Measurements from ENCODE around the gene FANCC.

Gene FANCC

DNA sequence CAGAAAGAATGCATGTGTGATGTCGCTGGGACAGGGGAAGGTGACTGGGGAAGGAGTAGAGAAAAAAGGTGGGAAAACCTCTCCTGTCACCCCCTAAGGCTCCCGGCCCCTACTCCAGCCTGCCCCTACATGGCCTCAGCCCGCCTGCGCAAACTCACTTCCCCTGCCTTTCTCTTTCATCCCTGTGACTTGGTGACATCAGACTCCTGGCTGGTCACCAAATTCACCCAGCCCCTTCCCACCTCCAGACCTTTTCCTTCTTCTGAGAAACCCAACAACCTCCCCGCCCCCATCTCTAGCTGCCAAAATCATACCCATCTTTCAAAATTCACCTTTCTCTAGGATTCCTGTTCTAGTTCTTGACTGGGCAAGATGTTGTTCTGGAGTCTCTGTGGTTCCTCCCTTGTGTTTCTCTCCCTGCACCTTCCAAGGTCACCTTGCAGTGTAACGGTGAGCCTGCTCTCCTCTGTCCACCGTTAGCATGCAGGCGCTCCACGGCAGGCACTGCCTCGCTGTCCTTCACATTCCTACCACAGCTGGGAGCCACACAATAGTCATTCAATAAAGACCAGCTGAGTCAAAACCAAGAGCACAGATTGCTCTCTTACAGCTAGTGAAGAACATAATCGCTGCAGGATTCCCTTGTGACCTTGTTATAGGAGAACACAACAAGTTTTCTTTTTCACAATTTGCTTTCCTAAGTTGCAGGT, 134.5 kb downstream of the FANCC start:
- Histone ChIP-seq H3K4me3 (ENCODE audit: low read length) (no peak overlapping the region), H3K36me3 (ENCODE audit: insufficient read depth, low read length) (no peaks in the 10 kb centered on the region), H3K27me3 (ENCODE audit: insufficient read depth, low read length) (no peaks in the 10 kb centered on the region), H2AFZ (ENCODE audit: low read depth, low read length) (no peak overlapping the region), H3K4me1 (ENCODE audit: insufficient read depth, low read length) (peaks cover 7% of the 10 kb centered on the region), H3K9me3 (ENCODE audit: low read length) (no peaks in the 10 kb centered on the region)

GRCh38 chr9:95181835-95182234, 135.7 kb downstream of the FANCC start:
- H3K9me3 ChIP-seq (ENCODE audit: low read length): no peaks in the 10 kb centered on the region
- no peak overlapping the region for H2AFZ ChIP-seq (ENCODE audit: low read depth, low read length)
- H3K27me3 ChIP-seq (ENCODE audit: insufficient read depth, low read length): no peaks in the 10 kb centered on the region
- no peak overlapping the region for H3K4me3 ChIP-seq (ENCODE audit: low read length)
- H3K4me1 ChIP-seq (ENCODE audit: insufficient read depth, low read length): peaks cover 7% of the 10 kb centered on the region
- no peaks in the 10 kb centered on the region for H3K36me3 ChIP-seq (ENCODE audit: insufficient read depth, low read length)

DNA sequence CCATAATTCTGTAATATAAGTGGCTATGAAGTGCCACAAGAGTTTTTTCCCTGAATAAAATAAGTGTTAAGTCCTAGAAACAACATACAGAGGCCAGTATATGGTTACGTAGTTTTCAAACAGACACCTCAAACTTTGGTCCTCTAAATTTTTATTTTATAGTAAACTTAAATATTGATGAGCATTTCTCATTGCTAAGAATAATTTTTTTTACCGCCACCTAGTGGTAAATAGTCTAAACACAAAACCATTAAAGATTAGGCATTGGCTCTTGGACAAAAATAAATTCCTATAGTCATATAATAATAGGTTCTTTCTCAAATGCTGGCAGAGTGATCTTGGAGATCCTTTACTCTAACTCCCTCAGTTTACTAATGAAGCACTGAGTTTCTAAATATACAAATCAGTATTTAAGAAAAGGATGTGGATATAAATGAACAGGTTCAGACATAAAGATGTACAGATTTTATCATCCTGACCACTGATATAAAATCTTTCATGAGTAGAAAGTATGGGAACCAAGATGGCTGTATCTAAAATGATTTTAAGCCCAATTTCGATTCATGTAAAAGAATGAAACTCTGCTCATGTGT, 136.2 kb downstream of the FANCC start:
- Histone ChIP-seq H3K9me3 (ENCODE audit: low read length) (no peaks in the 10 kb centered on the region), H3K4me3 (ENCODE audit: low read length) (no peak overlapping the region), H3K36me3 (ENCODE audit: insufficient read depth, low read length) (no peaks in the 10 kb centered on the region), H3K4me1 (ENCODE audit: insufficient read depth, low read length) (peaks cover 7% of the 10 kb centered on the region), H3K27me3 (ENCODE audit: insufficient read depth, low read length) (no peaks in the 10 kb centered on the region), H2AFZ (ENCODE audit: low read depth, low read length) (no peak overlapping the region)

- Histone ChIP-seq H3K4me3 (ENCODE audit: low read length) (no peak overlapping the region), H3K9me3 (ENCODE audit: low read length) (no peaks in the 10 kb centered on the region), H2AFZ (ENCODE audit: low read depth, low read length) (no peak overlapping the region), H3K27me3 (ENCODE audit: insufficient read depth, low read length) (no peaks in the 10 kb centered on the region), H3K36me3 (ENCODE audit: insufficient read depth, low read length) (no peaks in the 10 kb centered on the region), H3K4me1 (ENCODE audit: insufficient read depth, low read length) (no peaks in the 10 kb centered on the region)
Measured at GRCh38 chr9:95177617-95178016, 139.9 kb downstream of the FANCC start.

DNA sequence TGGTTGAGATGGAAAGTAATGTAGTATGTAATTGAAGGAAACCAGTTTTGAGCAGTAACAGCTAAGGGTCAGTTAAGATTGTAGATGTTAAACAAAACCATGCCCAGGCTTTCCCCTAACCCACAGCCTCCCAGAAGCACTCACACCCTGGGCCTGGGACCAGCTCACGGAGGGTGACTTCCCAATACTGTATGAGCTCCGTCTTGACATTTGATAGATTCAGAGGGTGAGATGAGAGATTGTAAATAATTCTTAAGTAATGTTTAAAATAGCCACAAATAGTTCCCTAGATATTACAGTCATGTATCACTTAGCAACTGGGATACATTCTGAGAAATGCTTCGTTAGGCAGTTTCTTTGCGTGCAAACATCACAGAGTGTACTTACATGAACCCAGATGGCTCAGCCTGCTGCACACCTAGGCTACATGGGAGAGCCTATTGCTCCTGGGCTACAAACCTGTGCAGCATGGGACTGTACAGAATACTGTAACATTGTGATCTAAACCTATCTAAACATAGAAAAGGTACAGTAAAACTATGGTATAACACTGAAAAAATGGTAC, 140.7 kb downstream of the FANCC start:
- Histone ChIP-seq H3K9me3 (ENCODE audit: low read length) (no peaks in the 10 kb centered on the region), H2AFZ (ENCODE audit: low read depth, low read length) (no peak overlapping the region), H3K4me3 (ENCODE audit: low read length) (no peak overlapping the region), H3K4me1 (ENCODE audit: insufficient read depth, low read length) (no peaks in the 10 kb centered on the region), H3K36me3 (ENCODE audit: insufficient read depth, low read length) (no peaks in the 10 kb centered on the region), H3K27me3 (ENCODE audit: insufficient read depth, low read length) (no peaks in the 10 kb centered on the region)

DNA sequence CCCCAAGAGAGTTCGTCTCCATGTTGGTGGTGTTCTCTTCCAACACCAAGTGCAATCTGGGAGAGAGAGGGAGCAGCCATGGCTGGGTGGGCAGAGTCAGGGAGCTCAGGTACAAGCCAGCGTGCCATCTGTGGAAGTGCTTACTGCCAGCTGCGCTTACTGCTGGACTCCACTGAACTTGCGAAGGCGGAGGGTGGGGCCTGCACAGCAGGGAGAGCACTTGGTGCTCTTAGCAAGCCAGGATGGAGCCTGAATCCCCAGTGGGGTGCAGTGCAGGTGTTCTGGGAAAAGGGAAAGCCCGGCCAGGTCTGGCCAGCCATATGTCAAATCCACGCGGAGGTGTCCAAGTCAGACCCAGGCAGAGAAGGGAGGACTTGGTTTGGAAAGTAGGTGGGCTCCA, 142.0 kb downstream of the FANCC start:
- Histone ChIP-seq H3K27me3 (ENCODE audit: insufficient read depth, low read length) (no peaks in the 10 kb centered on the region), H3K9me3 (ENCODE audit: low read length) (no peaks in the 10 kb centered on the region), H3K4me3 (ENCODE audit: low read length) (no peak overlapping the region), H3K36me3 (ENCODE audit: insufficient read depth, low read length) (no peaks in the 10 kb centered on the region), H2AFZ (ENCODE audit: low read depth, low read length) (no peak overlapping the region), H3K4me1 (ENCODE audit: insufficient read depth, low read length) (peaks cover 12% of the 10 kb centered on the region)

- peaks cover 2% of the 10 kb centered on the region for H3K36me3 ChIP-seq (ENCODE audit: insufficient read depth, low read length)
- no peak overlapping the region for H2AFZ ChIP-seq (ENCODE audit: low read depth, low read length)
- peaks cover 14% of the 10 kb centered on the region for H3K4me1 ChIP-seq (ENCODE audit: insufficient read depth, low read length)
- H3K9me3 ChIP-seq (ENCODE audit: low read length): no peaks in the 10 kb centered on the region
- no peak overlapping the region for H3K4me3 ChIP-seq (ENCODE audit: low read length)
- H3K27me3 ChIP-seq (ENCODE audit: insufficient read depth, low read length): no peaks in the 10 kb centered on the region
Measured at GRCh38 chr9:95174038-95174437, 143.5 kb downstream of the FANCC start.

DNA sequence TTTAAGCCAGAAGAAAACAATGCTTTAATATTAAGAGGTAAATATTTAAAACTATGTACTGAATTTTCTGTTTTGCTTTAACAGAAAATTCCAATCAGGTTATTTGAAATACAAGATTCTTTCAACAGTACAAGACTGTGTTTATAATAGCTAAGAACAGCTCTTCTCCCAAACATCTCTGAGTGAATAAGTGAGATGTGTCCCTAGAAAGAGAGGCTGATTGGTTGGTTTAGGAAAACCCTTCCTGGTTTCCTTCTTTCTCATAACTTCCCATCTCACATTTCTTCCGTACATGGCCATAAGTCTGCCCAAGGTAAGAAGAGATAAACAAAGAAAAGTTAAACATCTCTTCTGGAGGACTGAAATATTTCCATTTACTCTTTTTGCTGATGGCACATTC, 145.9 kb downstream of the FANCC start:
- peaks cover 3% of the 10 kb centered on the region for H3K9me3 ChIP-seq (ENCODE audit: low read length)
- H3K4me3 ChIP-seq (ENCODE audit: low read length): no peak overlapping the region

DNA sequence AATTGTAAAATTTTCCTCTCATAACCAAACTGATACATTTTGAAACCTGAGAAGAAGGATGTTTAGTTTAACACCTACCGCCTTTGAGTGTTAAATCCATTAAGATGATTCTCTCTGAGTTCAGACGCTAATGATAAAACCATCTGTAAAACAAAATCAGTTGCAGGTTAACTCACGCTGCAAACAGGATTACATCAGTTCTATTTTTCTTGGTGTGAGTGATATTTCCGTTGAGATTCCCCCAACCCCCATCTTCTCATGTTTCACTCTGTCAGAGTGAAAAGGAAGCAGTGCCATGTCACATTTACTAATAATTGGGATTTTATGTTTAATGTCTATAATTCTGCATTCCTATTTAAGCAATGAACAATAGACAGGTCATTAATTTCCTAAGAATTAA, 146.5 kb downstream of the FANCC start:
- H3K27me3 ChIP-seq (ENCODE audit: insufficient read depth, low read length): no peaks in the 10 kb centered on the region
- peaks cover 14% of the 10 kb centered on the region for H3K4me1 ChIP-seq (ENCODE audit: insufficient read depth, low read length)
- no peak overlapping the region for H3K4me3 ChIP-seq (ENCODE audit: low read length)
- peaks cover 5% of the 10 kb centered on the region for H3K36me3 ChIP-seq (ENCODE audit: insufficient read depth, low read length)
- peaks cover 3% of the 10 kb centered on the region for H3K9me3 ChIP-seq (ENCODE audit: low read length)
- H2AFZ ChIP-seq (ENCODE audit: low read depth, low read length): peak overlapping the region; percentile 58

More for the DNA sequence above, 145.9 kb downstream of the FANCC start:
- Histone ChIP-seq H3K27me3 (ENCODE audit: insufficient read depth, low read length) (no peaks in the 10 kb centered on the region), H3K36me3 (ENCODE audit: insufficient read depth, low read length) (peaks cover 5% of the 10 kb centered on the region), H2AFZ (ENCODE audit: low read depth, low read length) (no peak overlapping the region), H3K4me1 (ENCODE audit: insufficient read depth, low read length) (peaks cover 14% of the 10 kb centered on the region)

DNA sequence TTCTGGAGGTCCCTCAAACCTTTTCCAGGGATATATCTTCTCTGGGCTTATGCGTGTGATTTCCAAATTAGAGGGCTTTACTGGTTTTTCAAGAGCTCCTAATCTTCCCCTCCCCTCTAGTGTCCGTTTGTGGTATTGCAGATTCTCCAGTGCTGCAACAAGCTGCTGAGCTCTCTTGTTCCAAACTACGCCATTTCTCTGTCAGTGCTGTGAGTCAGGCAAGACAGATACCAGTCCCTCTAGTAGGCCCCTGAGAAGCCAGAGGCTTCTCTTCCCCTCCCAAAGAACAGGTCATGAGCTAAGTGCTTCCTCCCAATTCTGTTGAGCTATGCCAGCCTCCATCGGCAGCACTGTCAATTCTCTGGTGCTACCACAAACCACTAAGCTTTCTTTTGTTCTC, 149.5 kb downstream of the FANCC start:
- peaks cover 5% of the 10 kb centered on the region for H3K9me3 ChIP-seq (ENCODE audit: low read length)
- peaks cover 7% of the 10 kb centered on the region for H3K36me3 ChIP-seq (ENCODE audit: insufficient read depth, low read length)
- H3K4me1 ChIP-seq (ENCODE audit: insufficient read depth, low read length): peaks cover 14% of the 10 kb centered on the region

GRCh38 chr9:95165004-95165403, 152.5 kb downstream of the FANCC start:
- peaks cover 7% of the 10 kb centered on the region for H3K9me3 ChIP-seq (ENCODE audit: low read length)
- no peaks in the 10 kb centered on the region for H3K27me3 ChIP-seq (ENCODE audit: insufficient read depth, low read length)
- H3K36me3 ChIP-seq (ENCODE audit: insufficient read depth, low read length): peaks cover 7% of the 10 kb centered on the region
- no peak overlapping the region for H2AFZ ChIP-seq (ENCODE audit: low read depth, low read length)
- no peaks in the 10 kb centered on the region for H3K4me1 ChIP-seq (ENCODE audit: insufficient read depth, low read length)
- H3K4me3 ChIP-seq (ENCODE audit: low read length): no peak overlapping the region

More for the DNA sequence above, 149.5 kb downstream of the FANCC start:
- Histone ChIP-seq H3K4me3 (ENCODE audit: low read length) (no peak overlapping the region), H3K27me3 (ENCODE audit: insufficient read depth, low read length) (no peaks in the 10 kb centered on the region), H2AFZ (ENCODE audit: low read depth, low read length) (no peak overlapping the region)

- Histone ChIP-seq H2AFZ (ENCODE audit: low read depth, low read length) (no peak overlapping the region), H3K36me3 (ENCODE audit: insufficient read depth, low read length) (no peaks in the 10 kb centered on the region), H3K4me3 (ENCODE audit: low read length) (no peak overlapping the region), H3K4me1 (ENCODE audit: insufficient read depth, low read length) (no peaks in the 10 kb centered on the region), H3K27me3 (ENCODE audit: insufficient read depth, low read length) (no peaks in the 10 kb centered on the region), H3K9me3 (ENCODE audit: low read length) (no peaks in the 10 kb centered on the region)
Measured at GRCh38 chr9:95157481-95158151, 159.9 kb downstream of the FANCC start.

- Histone ChIP-seq H3K27me3 (ENCODE audit: insufficient read depth, low read length) (no peaks in the 10 kb centered on the region), H3K36me3 (ENCODE audit: insufficient read depth, low read length) (no peaks in the 10 kb centered on the region), H3K4me1 (ENCODE audit: insufficient read depth, low read length) (no peaks in the 10 kb centered on the region), H3K9me3 (ENCODE audit: low read length) (no peaks in the 10 kb centered on the region), H3K4me3 (ENCODE audit: low read length) (no peak overlapping the region), H2AFZ (ENCODE audit: low read depth, low read length) (no peak overlapping the region)
Measured at GRCh38 chr9:95156074-95156473, 161.4 kb downstream of the FANCC start.
